WTC11 (cell line): ENCODE results near the gene CACNA2D3.

ENCODE experiments used
- CREB1 ChIP-seq: sonication (generic); formaldehyde crosslinking; IDR thresholded peaks from 2 replicates; pipeline ENCODE4 v1.8.0; 2023; ENCODE audit warnings: mild to moderate bottlenecking, missing genetic modification reagents
- ELF4 ChIP-seq: sonication (generic); formaldehyde crosslinking; IDR thresholded peaks from 2 replicates; pipeline ENCODE4 v1.8.1; 2022; ENCODE audit warnings: low read depth, mild to moderate bottlenecking, moderate library complexity, missing genetic modification reagents
- NR2C2 ChIP-seq: sonication (generic); formaldehyde crosslinking; IDR thresholded peaks from 2 replicates; pipeline ENCODE4 v1.8.0; 2022; ENCODE audit warnings: mild to moderate bottlenecking, missing genetic modification reagents
- SP1 ChIP-seq: sonication (generic); formaldehyde crosslinking; conservative IDR thresholded peaks from 2 replicates; pipeline ENCODE4 v1.8.1; 2022; ENCODE audit warnings: missing genetic modification reagents
- TP53 ChIP-seq: sonication (generic); formaldehyde crosslinking; IDR thresholded peaks from 2 replicates; pipeline ENCODE4 v1.8.1; 2023; ENCODE audit warnings: mild to moderate bottlenecking, missing genetic modification reagents
- ZNF317 ChIP-seq: sonication (generic); formaldehyde crosslinking; IDR thresholded peaks from 2 replicates; pipeline ENCODE4 v1.8.1; 2023; ENCODE audit warnings: low read depth, mild to moderate bottlenecking, moderate library complexity, missing genetic modification reagents, borderline replicate concordance
- ZNF423 ChIP-seq: fragments of 250-450 bp; sonication (Bioruptor Pico); IDR thresholded peaks from 2 replicates; pipeline ENCODE4 v2.1.2; 2022; ENCODE audit warnings: mild to moderate bottlenecking, moderate library complexity
- TF ChIP-seq, protein P1 (sequence below): fragments of 200-600 bp; IDR thresholded peaks from 2 replicates; pipeline ENCODE4 v1.8.0; 2022; ENCODE audit warnings: antibody characterized with exemption
- TF ChIP-seq, protein P2 (sequence below): sonication (generic); formaldehyde crosslinking; IDR thresholded peaks from 2 replicates; pipeline ENCODE4 v1.8.1; 2023; ENCODE audit warnings: mild to moderate bottlenecking, missing genetic modification reagents
- TF ChIP-seq, protein P3 (sequence below): sonication (generic); formaldehyde crosslinking; IDR thresholded peaks from 2 replicates; pipeline ENCODE4 v1.8.1; 2022; ENCODE audit warnings: missing genetic modification reagents, borderline replicate concordance

DNA sequence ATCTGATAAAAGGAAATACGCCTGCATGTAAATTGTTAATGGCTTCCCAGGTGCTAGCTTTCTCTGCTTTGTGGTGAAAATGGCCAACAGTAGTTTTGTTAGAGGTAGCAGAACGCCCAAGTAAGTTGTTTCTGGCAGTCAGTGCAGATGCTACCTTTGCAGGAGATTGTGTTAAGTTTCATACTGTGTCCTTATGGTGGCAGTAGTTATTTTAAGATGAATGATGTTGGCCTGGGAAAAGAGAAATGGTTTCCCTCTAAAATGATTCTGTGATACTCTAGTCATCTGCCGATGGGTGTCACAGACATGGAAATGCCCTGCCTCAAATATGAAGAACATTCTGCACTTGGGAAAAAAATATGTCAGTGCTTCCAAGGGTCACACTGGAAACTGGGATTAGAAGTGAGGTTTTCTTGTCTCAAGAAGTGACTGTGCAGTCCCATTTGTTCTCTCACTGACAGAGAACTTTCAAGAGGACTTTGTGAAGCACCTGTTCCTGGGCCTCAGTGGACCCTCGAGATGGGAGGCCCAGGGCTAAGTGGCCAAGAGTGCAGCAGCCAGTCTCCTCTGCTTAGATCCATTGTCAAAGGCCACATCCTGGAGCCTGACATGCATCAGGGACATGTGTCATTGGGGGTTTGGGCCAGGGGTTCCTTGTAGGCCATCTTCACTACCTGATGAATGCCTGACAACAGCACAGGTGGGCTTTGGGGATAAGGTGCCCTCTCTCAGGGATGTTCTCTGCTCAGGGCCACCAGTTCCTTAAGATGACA, 393.3 kb downstream of the CACNA2D3 start:
- TF ChIP-seq, protein P1, sequence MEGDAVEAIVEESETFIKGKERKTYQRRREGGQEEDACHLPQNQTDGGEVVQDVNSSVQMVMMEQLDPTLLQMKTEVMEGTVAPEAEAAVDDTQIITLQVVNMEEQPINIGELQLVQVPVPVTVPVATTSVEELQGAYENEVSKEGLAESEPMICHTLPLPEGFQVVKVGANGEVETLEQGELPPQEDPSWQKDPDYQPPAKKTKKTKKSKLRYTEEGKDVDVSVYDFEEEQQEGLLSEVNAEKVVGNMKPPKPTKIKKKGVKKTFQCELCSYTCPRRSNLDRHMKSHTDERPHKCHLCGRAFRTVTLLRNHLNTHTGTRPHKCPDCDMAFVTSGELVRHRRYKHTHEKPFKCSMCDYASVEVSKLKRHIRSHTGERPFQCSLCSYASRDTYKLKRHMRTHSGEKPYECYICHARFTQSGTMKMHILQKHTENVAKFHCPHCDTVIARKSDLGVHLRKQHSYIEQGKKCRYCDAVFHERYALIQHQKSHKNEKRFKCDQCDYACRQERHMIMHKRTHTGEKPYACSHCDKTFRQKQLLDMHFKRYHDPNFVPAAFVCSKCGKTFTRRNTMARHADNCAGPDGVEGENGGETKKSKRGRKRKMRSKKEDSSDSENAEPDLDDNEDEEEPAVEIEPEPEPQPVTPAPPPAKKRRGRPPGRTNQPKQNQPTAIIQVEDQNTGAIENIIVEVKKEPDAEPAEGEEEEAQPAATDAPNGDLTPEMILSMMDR = no peak
- TF ChIP-seq, protein P2, sequence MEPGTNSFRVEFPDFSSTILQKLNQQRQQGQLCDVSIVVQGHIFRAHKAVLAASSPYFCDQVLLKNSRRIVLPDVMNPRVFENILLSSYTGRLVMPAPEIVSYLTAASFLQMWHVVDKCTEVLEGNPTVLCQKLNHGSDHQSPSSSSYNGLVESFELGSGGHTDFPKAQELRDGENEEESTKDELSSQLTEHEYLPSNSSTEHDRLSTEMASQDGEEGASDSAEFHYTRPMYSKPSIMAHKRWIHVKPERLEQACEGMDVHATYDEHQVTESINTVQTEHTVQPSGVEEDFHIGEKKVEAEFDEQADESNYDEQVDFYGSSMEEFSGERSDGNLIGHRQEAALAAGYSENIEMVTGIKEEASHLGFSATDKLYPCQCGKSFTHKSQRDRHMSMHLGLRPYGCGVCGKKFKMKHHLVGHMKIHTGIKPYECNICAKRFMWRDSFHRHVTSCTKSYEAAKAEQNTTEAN (CRISPR knock-in tag) = no peak
- TF ChIP-seq NR2C2 (CRISPR knock-in tag) = no peak
- TF ChIP-seq, protein P3, sequence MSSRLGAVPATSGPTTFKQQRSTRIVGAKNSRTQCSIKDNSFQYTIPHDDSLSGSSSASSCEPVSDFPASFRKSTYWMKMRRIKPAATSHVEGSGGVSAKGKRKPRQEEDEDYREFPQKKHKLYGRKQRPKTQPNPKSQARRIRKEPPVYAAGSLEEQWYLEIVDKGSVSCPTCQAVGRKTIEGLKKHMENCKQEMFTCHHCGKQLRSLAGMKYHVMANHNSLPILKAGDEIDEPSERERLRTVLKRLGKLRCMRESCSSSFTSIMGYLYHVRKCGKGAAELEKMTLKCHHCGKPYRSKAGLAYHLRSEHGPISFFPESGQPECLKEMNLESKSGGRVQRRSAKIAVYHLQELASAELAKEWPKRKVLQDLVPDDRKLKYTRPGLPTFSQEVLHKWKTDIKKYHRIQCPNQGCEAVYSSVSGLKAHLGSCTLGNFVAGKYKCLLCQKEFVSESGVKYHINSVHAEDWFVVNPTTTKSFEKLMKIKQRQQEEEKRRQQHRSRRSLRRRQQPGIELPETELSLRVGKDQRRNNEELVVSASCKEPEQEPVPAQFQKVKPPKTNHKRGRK (CRISPR knock-in tag) = no peak
- no peak for TF ChIP-seq ZNF317 (CRISPR knock-in tag)
- no peak for TF ChIP-seq ELF4 (CRISPR knock-in tag)
- no peak for TF ChIP-seq ZNF423 (CRISPR knock-in tag)
- no peak for TF ChIP-seq SP1
- TF ChIP-seq TP53 (CRISPR knock-in tag) = no peak
- no peak for TF ChIP-seq CREB1 (CRISPR knock-in tag)
